H9 (cell line): ENCODE results near the gene TRAFD1. TPM values are rescaled to one million over a fixed set of nuclear protein-coding genes. Genes with fewer than 3 reads are reported as not detected.
A peak's percentile ranks its signal among the peaks of the same experiment; 100 is the strongest.

Source experiments
- DNase-seq: peaks from one replicate; pipeline ENCODE4 v3.0.0-alpha.2; 2017
- H2AFZ ChIP-seq: one replicate; pipeline ENCODE4 v1.6.1; 2013; ENCODE audit warnings: mild to moderate bottlenecking, low read length, control low read depth, moderate library complexity
- H2AK5ac ChIP-seq: 2 replicates; pipeline ENCODE4 v1.6.1; 2013; ENCODE audit warnings: low read length, control low read depth, mixed read lengths; ENCODE audit not compliant: insufficient read length
- H2BK120ac ChIP-seq: one replicate; pipeline ENCODE4 v1.6.1; 2013; ENCODE audit warnings: low read depth, mild to moderate bottlenecking, low read length, control low read depth, inconsistent platforms; ENCODE audit not compliant: poor library complexity, severe bottlenecking
- H2BK12ac ChIP-seq: 2 replicates; pipeline ENCODE4 v1.6.1; 2013; ENCODE audit warnings: low read length, control low read depth, mixed read lengths, low read depth; ENCODE audit not compliant: insufficient read length
- H2BK15ac ChIP-seq: 2 replicates; pipeline ENCODE4 v1.6.1; 2013; ENCODE audit warnings: low read depth, low read length, control low read depth
- H2BK20ac ChIP-seq: one replicate; pipeline ENCODE4 v1.6.1; 2013; ENCODE audit warnings: low read depth, mild to moderate bottlenecking, low read length, control low read depth, inconsistent platforms; ENCODE audit not compliant: poor library complexity, severe bottlenecking
- H2BK5ac ChIP-seq: 2 replicates; pipeline ENCODE4 v1.6.1; 2013; ENCODE audit warnings: low read length, control low read depth, mixed read lengths; ENCODE audit not compliant: insufficient read length
- H3K14ac ChIP-seq: 2 replicates; pipeline ENCODE4 v1.6.1; 2013; ENCODE audit warnings: low read length, control low read depth; ENCODE audit not compliant: insufficient read depth
- H3K18ac ChIP-seq: 2 replicates; pipeline ENCODE4 v1.6.1; 2013; ENCODE audit warnings: low read depth, mild to moderate bottlenecking, mixed read lengths, low read length, control low read depth; ENCODE audit not compliant: insufficient read length
- H3K23ac ChIP-seq: 2 replicates; pipeline ENCODE4 v1.6.1; 2013; ENCODE audit warnings: low read length, control low read depth, mixed read lengths, low read depth; ENCODE audit not compliant: insufficient read length
- H3K23me2 ChIP-seq: 2 replicates; pipeline ENCODE4 v1.6.1; 2013; ENCODE audit warnings: low read depth, mild to moderate bottlenecking, mixed read lengths, low read length, control low read depth; ENCODE audit not compliant: insufficient read length, poor library complexity, severe bottlenecking
- H3K27ac ChIP-seq: 2 replicates; pipeline ENCODE4 v1.5.1; 2013; ENCODE audit warnings: low read length, control low read depth, mixed read lengths, low read depth; ENCODE audit not compliant: insufficient read length
- H3K27me3 ChIP-seq: 2 replicates; pipeline ENCODE4 v1.6.1; 2013; ENCODE audit warnings: low read length, control low read depth, inconsistent platforms; ENCODE audit not compliant: insufficient read depth
- H3K4ac ChIP-seq: 2 replicates; pipeline ENCODE4 v1.6.1; 2013; ENCODE audit warnings: low read depth, mild to moderate bottlenecking, control low read depth, inconsistent platforms, low read length, moderate library complexity
- H3K4me1 ChIP-seq: 2 replicates; pipeline ENCODE4 v1.6.1; 2013; ENCODE audit warnings: low read length, control low read depth, inconsistent platforms; ENCODE audit not compliant: insufficient read depth
- H3K4me2 ChIP-seq: 2 replicates; pipeline ENCODE4 v1.6.1; 2013; ENCODE audit warnings: low read length, control low read depth, mixed read lengths; ENCODE audit not compliant: insufficient read length, insufficient read depth
- H3K56ac ChIP-seq: 2 replicates; pipeline ENCODE4 v1.6.1; 2013; ENCODE audit warnings: low read depth, mild to moderate bottlenecking, mixed read lengths, low read length, control low read depth; ENCODE audit not compliant: insufficient read length
- H3K79me1 ChIP-seq: 2 replicates; pipeline ENCODE4 v1.6.1; 2013; ENCODE audit warnings: low read depth, mild to moderate bottlenecking, moderate library complexity, low read length, control low read depth, inconsistent platforms; ENCODE audit not compliant: insufficient read depth, poor library complexity, severe bottlenecking
- H3K79me2 ChIP-seq: 2 replicates; pipeline ENCODE4 v1.6.1; 2013; ENCODE audit warnings: low read length, control low read depth, inconsistent platforms; ENCODE audit not compliant: insufficient read depth
- H3K9ac ChIP-seq: 2 replicates; pipeline ENCODE4 v1.6.1; 2013; ENCODE audit warnings: low read length, control low read depth, mixed read lengths; ENCODE audit not compliant: insufficient read length; ENCODE audit errors: extremely low read depth
- H3K9me3 ChIP-seq: one replicate; pipeline ENCODE4 v1.6.1; 2013; ENCODE audit warnings: low read depth, low read length, inconsistent platforms; ENCODE audit not compliant: control insufficient read depth
- H3T11ph ChIP-seq: one replicate; pipeline ENCODE4 v1.6.1; 2013; ENCODE audit warnings: mild to moderate bottlenecking, low read length, control low read depth, inconsistent platforms
- H4K20me1 ChIP-seq: one replicate; pipeline ENCODE4 v1.6.1; 2013; ENCODE audit not compliant: control insufficient read depth, insufficient read length, insufficient read depth
- H4K5ac ChIP-seq: 2 replicates; pipeline ENCODE4 v1.6.1; 2013; ENCODE audit warnings: low read depth, mild to moderate bottlenecking, mixed read lengths, low read length, control low read depth; ENCODE audit not compliant: insufficient read length
- H4K8ac ChIP-seq: replicated peaks from 2 replicates; pipeline ENCODE4 v1.6.1; 2013; ENCODE audit warnings: low read length, control low read depth, mixed read lengths, low read depth; ENCODE audit not compliant: insufficient read length
- H4K91ac ChIP-seq: 2 replicates; pipeline ENCODE4 v1.6.1; 2013; ENCODE audit warnings: low read depth, mild to moderate bottlenecking, moderate library complexity, mixed read lengths, low read length, control low read depth; ENCODE audit not compliant: insufficient read length
- H3K27ac Mint-ChIP-seq, 3 experiments: 2 replicates in 2 of 3; 3 replicates in 1 of 3; pipeline ENCODE4 v1.8.0; 2020 to 2021; ENCODE audit warnings: mixed read lengths in 3 of 3, mild to moderate bottlenecking in 1 of 3, moderate library complexity in 1 of 3
- H3K27me3 Mint-ChIP-seq: 2 replicates; pipeline ENCODE4 v1.8.0; 2021; ENCODE audit warnings: low read depth, mild to moderate bottlenecking, moderate library complexity, mixed read lengths
- H3K36me3 Mint-ChIP-seq, 3 experiments: 2 replicates in 2 of 3; 3 replicates in 1 of 3; pipeline ENCODE4 v1.8.0; 2020 to 2021; ENCODE audit warnings: low read depth in 3 of 3, mixed read lengths in 3 of 3; ENCODE audit not compliant: insufficient read depth in 1 of 3
- H3K4me1 Mint-ChIP-seq, 2 experiments: 2 replicates each; pipeline ENCODE4 v1.8.0; 2020; ENCODE audit warnings: mixed read lengths in 2 of 2
- H3K4me3 Mint-ChIP-seq, 2 experiments: 2 replicates in 1 of 2; 3 replicates in 1 of 2; pipeline ENCODE4 v1.8.0; 2020 to 2021; ENCODE audit warnings: mild to moderate bottlenecking in 2 of 2, mixed read lengths in 2 of 2, moderate library complexity in 1 of 2
- H3K9me3 Mint-ChIP-seq, 2 experiments: 2 replicates in 1 of 2; 3 replicates in 1 of 2; pipeline ENCODE4 v1.8.0; 2020; ENCODE audit warnings: mild to moderate bottlenecking in 2 of 2, mixed read lengths in 2 of 2, moderate library complexity in 1 of 2
- CTCF ChIP-seq: fragments of 200-600 bp; sonication (generic); conservative IDR thresholded peaks from 3 replicates; pipeline ENCODE4 v1.8.0; 2021; ENCODE audit warnings: antibody characterized with exemption, mild to moderate bottlenecking
- WGBS: extraction: QIAGEN DNeasy Blood & Tissue Kit; methylation state at CpG from one replicate; pipeline ENCODE4 v1.1.7; 2013; ENCODE audit warnings: missing lambda C conversion rate, low lambda C conversion rate, mixed read lengths; ENCODE audit not compliant: insufficient read length; ENCODE audit errors: extremely low coverage; 5-methylcytosine and 5-hydroxymethylcytosine counted together
- total RNA-seq: library from RNA; stranded (reverse); gene quantifications from 2 replicates; pipeline ENCODE4 v1.2.1, GENCODE V29; 2021

The TRAFD1 gene
- total RNA-seq, 1 experiment from 2014 or later = 32.0 TPM

DNA sequence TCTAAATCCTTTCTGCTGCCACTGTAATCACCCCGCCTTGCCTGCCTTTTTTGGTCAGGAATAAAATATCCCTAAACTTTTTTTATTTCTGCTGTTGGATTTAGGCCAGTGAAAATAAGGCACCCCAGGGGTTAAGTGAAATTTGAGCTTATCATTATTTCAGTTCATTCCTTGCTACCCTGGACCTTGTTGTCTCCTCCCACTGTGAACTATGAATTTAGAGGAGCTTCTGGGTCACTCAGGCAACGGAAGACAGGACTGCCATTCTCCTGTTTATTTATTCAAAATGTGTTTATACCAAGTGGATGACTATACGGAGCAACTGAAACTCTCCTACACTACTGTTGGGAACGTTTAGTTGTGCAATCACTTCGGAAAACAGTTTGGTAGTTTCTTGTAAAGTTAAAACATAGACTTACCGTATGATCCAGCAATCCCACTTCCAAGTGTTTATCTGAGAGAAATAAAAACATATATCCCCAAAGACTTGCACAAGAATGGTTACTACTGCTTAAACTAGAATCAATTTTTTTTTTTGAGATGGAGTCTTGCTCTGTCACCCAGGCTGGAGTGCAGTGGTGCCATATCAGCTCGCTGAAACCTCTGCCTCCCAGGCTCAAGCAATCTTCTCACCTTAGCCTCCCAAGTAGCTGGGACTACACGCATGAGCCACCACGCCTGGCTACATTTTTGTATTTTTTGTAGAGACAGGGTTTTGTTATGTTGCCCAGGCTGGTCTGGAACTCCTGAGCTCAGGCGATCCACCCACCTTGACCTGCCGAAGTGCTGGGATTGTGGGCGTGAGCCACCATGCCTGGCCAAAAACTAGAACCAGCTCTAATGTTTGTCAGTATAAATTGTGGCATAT lies 2.3 kb upstream of the TRAFD1 start:
- Histone ChIP-seq H3K4ac (no peak overlapping the region), H2AFZ (no peak overlapping the region), H4K5ac (no peak overlapping the region), H3K14ac (no peak overlapping the region), H2BK12ac (no peak overlapping the region), H3K27me3 (no peaks in the 10 kb centered on the region), H4K20me1 (no peaks in the 10 kb centered on the region), H2BK5ac (no peak overlapping the region), H3K79me2 (no peaks in the 10 kb centered on the region; the same call in 1 of the 2 replicates), H3K9ac (no peak overlapping the region), H3K23me2 (peaks cover 8% of the 10 kb centered on the region), H3K4me1 (no peaks in the 10 kb centered on the region), H3K18ac (no peak overlapping the region), H4K8ac (no peak overlapping the region), H3K4me2 (no peak overlapping the region), H2AK5ac (no peak overlapping the region), H3T11ph (no peak overlapping the region), H2BK20ac (no peak overlapping the region), H3K27ac (no peak overlapping the region), H2BK15ac (no peak overlapping the region), H3K79me1 (no peaks in the 10 kb centered on the region), H3K56ac (no peak overlapping the region), H3K9me3 (no peaks in the 10 kb centered on the region), H3K23ac (no peak overlapping the region), H2BK120ac (no peak overlapping the region), H4K91ac (no peak overlapping the region)
- no CpG with 5 or more reads among the region's 12 CpGs for WGBS
- no peak for TF ChIP-seq CTCF
- Mint-ChIP-seq H3K4me1 (peaks cover 25 to 27% of the 10 kb centered on the region in 2 experiments), H3K36me3 (no peaks in the 10 kb centered on the region; a peak in 1 of 7 replicates), H3K27ac (no peak overlapping the region; a peak in 1 of 7 replicates), H3K27me3 (no peaks in the 10 kb centered on the region), H3K9me3 (no peaks in the 10 kb centered on the region), H3K4me3 (no peak overlapping the region)
- DNase-seq = peak; percentile 17
